Naive thymus-derived CD4-positive, alpha-beta T cell (primary cell): ENCODE results near the gene TYMP. TPM values are rescaled to one million over a fixed set of nuclear protein-coding genes. Genes with fewer than 3 reads are reported as not detected.

Experiments used
- ATAC-seq: fragments of 150-1000 bp; cut with Tn5 transposase; 2 replicates; pipeline ENCODE4 v1.10.0; 2021; ENCODE audit warnings: mild to moderate bottlenecking, moderate library complexity
- CTCF ChIA-PET: fragments of 350-600 bp; sonication (Branson Sonifier 250); formaldehyde crosslinking; loops from one replicate; lab custom pipeline; 2021; ENCODE audit warnings: antibody characterized with exemption; lab: Charles Lee
- POLR2A ChIA-PET: fragments of 350-600 bp; sonication (Branson Sonifier 250); formaldehyde crosslinking; loops from one replicate; lab custom pipeline; 2021; ENCODE audit warnings: antibody characterized with exemption, inconsistent platforms; lab: Charles Lee
- DNase-seq, 9 donors: peaks; one replicate each; pipeline versions ENCODE4 v3.0.0 to v3.0.0-alpha.2; 2020 to 2022; ENCODE audit warnings: mixed read lengths in 1 of 9
- H3K27ac ChIP-seq: one replicate; pipeline ENCODE4 v1.7.0; 2013; ENCODE audit warnings: mild to moderate bottlenecking, low read depth, low read length, moderate library complexity
- H3K27me3 ChIP-seq, 2 donors: one replicate each; pipeline ENCODE4 v1.7.0; 2013; ENCODE audit warnings: low read length in 2 of 2, mild to moderate bottlenecking in 2 of 2, moderate library complexity in 2 of 2; ENCODE audit not compliant: control insufficient read depth in 2 of 2, insufficient read depth in 2 of 2
- H3K36me3 ChIP-seq, 3 experiments: 1 replicate in 2 of 3; 2 replicates in 1 of 3; pipeline ENCODE4 v1.7.0; 2013; ENCODE audit warnings: low read length in 3 of 3, mild to moderate bottlenecking in 3 of 3, moderate library complexity in 1 of 3; ENCODE audit not compliant: insufficient read depth in 3 of 3, control insufficient read depth in 2 of 3
- H3K4me1 ChIP-seq, 2 donors: one replicate each; pipeline ENCODE4 v1.7.0; 2013; ENCODE audit warnings: low read length in 2 of 2, mild to moderate bottlenecking in 2 of 2, moderate library complexity in 1 of 2; ENCODE audit not compliant: control insufficient read depth in 2 of 2, insufficient read depth in 2 of 2
- H3K4me3 ChIP-seq: 2 replicates; pipeline ENCODE4 v1.7.0; 2013; ENCODE audit warnings: mild to moderate bottlenecking, low read length
- H3K9me3 ChIP-seq, 3 experiments: 1 replicate in 2 of 3; 2 replicates in 1 of 3; pipeline ENCODE4 v1.7.0; 2013; ENCODE audit warnings: low read length in 3 of 3; ENCODE audit not compliant: control insufficient read depth in 2 of 3
- H3K27ac Mint-ChIP-seq, 9 donors: one replicate each; pipeline ENCODE4 v1.8.0; 2020 to 2022; ENCODE audit warnings: mixed read lengths in 9 of 9, mild to moderate bottlenecking in 8 of 9, moderate library complexity in 5 of 9, inconsistent platforms in 2 of 9
- H3K27me3 Mint-ChIP-seq, 5 donors: one replicate each; pipeline ENCODE4 v1.8.0; 2021 to 2022; ENCODE audit warnings: mixed read lengths in 5 of 5, mild to moderate bottlenecking in 1 of 5
- H3K36me3 Mint-ChIP-seq, 5 donors: one replicate each; pipeline ENCODE4 v1.8.0; 2020 to 2022; ENCODE audit warnings: mixed read lengths in 5 of 5, mild to moderate bottlenecking in 3 of 5, inconsistent platforms in 1 of 5
- H3K4me1 Mint-ChIP-seq, 7 donors: one replicate each; pipeline ENCODE4 v1.8.0; 2020 to 2022; ENCODE audit warnings: mixed read lengths in 7 of 7, mild to moderate bottlenecking in 3 of 7, inconsistent platforms in 1 of 7
- H3K4me3 Mint-ChIP-seq, 10 donors: one replicate each; pipeline ENCODE4 v1.8.0; 2020 to 2022; ENCODE audit warnings: mild to moderate bottlenecking in 10 of 10, mixed read lengths in 10 of 10, moderate library complexity in 6 of 10, inconsistent platforms in 2 of 10
- H3K9me3 Mint-ChIP-seq, 11 donors: one replicate each; pipeline ENCODE4 v1.8.0; 2020 to 2022; ENCODE audit warnings: mixed read lengths in 11 of 11, mild to moderate bottlenecking in 4 of 11, inconsistent platforms in 1 of 11, moderate library complexity in 1 of 11
- intact Hi-C, 2 donors: fragments of 100-400 bp; cut with micrococcal nuclease; formaldehyde crosslinking; loops; one replicate each; pipeline ENCODE4 v1.15.1; 2023
- polyA plus RNA-seq, 2 donors: library from polyadenylated mRNA; unstranded; fragments of 300-500 nt; fragmentation: Illumina TruSeq; gene quantifications; one replicate each; pipeline ENCODE4 v1.2.3, GENCODE V29; 2021
- total RNA-seq, 6 experiments: library from RNA in 5 of 6; stranded (reverse) in 5 of 6; gene quantifications; 1 replicate in 5 of 6; 2 replicates in 1 of 6; pipeline ENCODE4 v1.2.3 and lab custom pipeline; 2021 to 2026

TYMP gene
- total and polyA plus RNA-seq, 7 experiments from 2014 or later: 2.7 to 161 (median 7.9) TPM

DNA sequence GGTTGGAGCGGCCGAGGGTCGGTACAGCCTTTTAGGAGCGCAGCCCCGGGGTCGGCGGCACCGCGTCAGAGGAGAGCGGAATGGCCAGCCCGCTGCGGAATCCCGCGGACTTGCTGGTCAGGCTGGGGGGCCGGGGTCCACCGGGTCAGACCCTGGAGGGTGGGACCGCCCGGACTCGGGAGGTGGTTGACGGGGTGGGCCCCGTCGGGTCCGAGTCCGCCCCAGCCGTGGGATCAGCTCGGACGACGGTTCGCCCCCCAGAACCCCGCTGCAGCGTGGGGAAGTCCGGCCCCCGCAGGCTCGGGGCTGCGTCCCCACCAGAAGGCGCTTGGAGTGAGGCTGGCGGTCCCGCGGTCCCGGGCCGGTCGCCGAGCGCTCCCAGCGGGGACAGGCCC lies 48.8 kb downstream of the TYMP start:
- Histone ChIP-seq H3K4me1 (peaks cover 4 to 8% of the 10 kb centered on the region in 2 donors), H3K9me3 (no peaks in the 10 kb centered on the region), H3K36me3 (no peaks in the 10 kb centered on the region), H3K27ac (peak overlapping the region; percentile 45), H3K27me3 (no peaks in the 10 kb centered on the region), H3K4me3 (peak overlapping the region; percentile 39)
- POLR2A ChIA-PET: interaction anchor here (1.5 to 2.9 kb wide), 3 partner anchors 11 to 22 kb away, joined by 3 to 11 read pairs (median 6); no protein-coding TSS in a partner anchor
- ATAC-seq (no peak), DNase-seq (no peak)
- CTCF ChIA-PET: no interaction called here
- Mint-ChIP-seq H3K27ac (peak overlapping the region in 1 of 9 donors; percentile 55), H3K4me3 (peak overlapping the region; percentile 42 to 85 (median 72)), H3K4me1 (peaks cover 0 to 15% (median 7%) of the 10 kb centered on the region in 7 donors), H3K9me3 (no peaks in the 10 kb centered on the region), H3K27me3 (peaks cover 0 to 28% (median 0%) of the 10 kb centered on the region in 5 donors), H3K36me3 (peaks cover 0 to 1% (median 0%) of the 10 kb centered on the region in 5 donors)
- intact Hi-C loops: loop anchor here in 1 of 2 donors (1.0 kb wide), 1 partner anchor 11 kb away; no protein-coding TSS in a partner anchor

DNA sequence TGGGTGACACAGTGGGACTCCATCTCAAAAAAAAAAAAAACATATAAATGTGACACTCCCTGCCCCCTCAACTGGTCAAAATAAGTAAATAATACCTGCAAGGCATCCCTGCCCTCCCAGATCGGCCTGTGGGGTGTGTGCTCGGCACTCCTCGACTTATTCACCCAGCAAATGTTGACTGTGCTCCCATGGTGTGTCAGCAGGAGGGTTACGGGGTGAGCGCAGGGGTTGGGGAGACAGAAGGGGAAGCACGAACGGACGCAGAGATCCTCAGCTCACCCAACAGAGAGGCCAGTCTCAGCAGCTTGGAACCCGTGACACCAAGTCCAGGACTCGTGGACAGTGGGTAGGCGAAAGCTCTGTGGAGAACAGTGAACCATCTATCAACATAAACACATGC lies 50.1 kb downstream of the TYMP start:
- Histone ChIP-seq H3K27me3 (no peaks in the 10 kb centered on the region), H3K27ac (no peak overlapping the region), H3K36me3 (peaks cover 0 to 3% (median 0%) of the 10 kb centered on the region in 3 experiments), H3K4me1 (peaks cover 7 to 8% of the 10 kb centered on the region in 2 donors), H3K9me3 (no peaks in the 10 kb centered on the region), H3K4me3 (no peak overlapping the region)
- Mint-ChIP-seq H3K36me3 (peaks cover 0 to 1% (median 0%) of the 10 kb centered on the region in 5 donors), H3K27ac (peak overlapping the region in 6 of 9 donors; percentile 0 to 78 (median 54)), H3K4me1 (peaks cover 0 to 19% (median 10%) of the 10 kb centered on the region in 7 donors), H3K4me3 (peak overlapping the region in 9 of 10 donors; percentile 65 to 85 (median 74)), H3K27me3 (peaks cover 0 to 28% (median 0%) of the 10 kb centered on the region in 5 donors), H3K9me3 (no peaks in the 10 kb centered on the region)
- POLR2A ChIA-PET: interaction anchor here (1.0 to 2.9 kb wide), 5 partner anchors 10 to 36 kb away, joined by 3 to 11 read pairs (median 4); partner anchors contain the start of genes LMF2 and NCAPH2
- ATAC-seq (no peak), DNase-seq (no peak)
- intact Hi-C loops: loop anchor here in 1 of 2 donors (10.0 kb wide), 1 partner anchor 205 kb away; the partner anchor contains the start of gene MAPK11
- CTCF ChIA-PET: interaction anchor here (0.5 to 1.3 kb wide), 3 partner anchors 10 to 88 kb away, joined by 3 to 5 read pairs (median 3); no protein-coding TSS in a partner anchor

DNA sequence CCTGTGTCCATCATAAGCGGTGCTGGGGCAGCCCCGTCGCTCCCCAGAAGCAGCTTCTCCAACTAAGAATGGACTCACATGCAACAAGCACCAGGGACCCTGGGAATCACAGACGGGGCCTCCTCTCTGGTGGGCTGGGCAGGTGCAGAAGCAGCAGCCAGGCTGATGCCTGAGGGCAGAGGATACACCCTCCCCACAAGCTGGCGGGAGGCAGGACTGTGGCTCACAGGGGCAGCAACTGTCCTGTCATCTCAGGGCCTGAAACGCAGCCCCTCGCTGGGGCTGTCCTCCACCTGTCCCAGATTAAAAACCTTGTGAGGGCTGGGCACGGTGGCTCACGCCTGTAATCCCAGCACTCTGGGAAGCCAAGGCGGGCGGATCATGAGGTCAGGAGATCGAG lies 51.9 kb downstream of the TYMP start:
- Mint-ChIP-seq H3K27ac (peak overlapping the region in 1 of 9 donors; percentile 53), H3K4me1 (peaks cover 13 to 32% (median 20%) of the 10 kb centered on the region in 7 donors), H3K9me3 (no peaks in the 10 kb centered on the region), H3K27me3 (peaks cover 0 to 28% (median 0%) of the 10 kb centered on the region in 5 donors), H3K4me3 (peak overlapping the region in 2 of 10 donors; percentile 37 to 83), H3K36me3 (peaks cover 0 to 7% (median 3%) of the 10 kb centered on the region in 5 donors)
- Histone ChIP-seq H3K27ac (no peak overlapping the region), H3K36me3 (peaks cover 0 to 3% (median 0%) of the 10 kb centered on the region in 3 experiments), H3K9me3 (no peaks in the 10 kb centered on the region), H3K4me3 (no peak overlapping the region), H3K27me3 (no peaks in the 10 kb centered on the region), H3K4me1 (peaks cover 16 to 17% of the 10 kb centered on the region in 2 donors)
- POLR2A ChIA-PET: interaction anchor here (0.9 to 1.6 kb wide), 3 partner anchors 9 to 49 kb away, joined by 3 to 4 read pairs (median 3); no protein-coding TSS in a partner anchor
- intact Hi-C loops: loop anchor here in 1 of 2 donors (10.0 kb wide), 1 partner anchor 203 kb away; the partner anchor contains the start of gene MAPK11
- ATAC-seq: no peak
- CTCF ChIA-PET: interaction anchor here (0.7 kb wide), 1 partner anchor 20 kb away, joined by 3 read pairs; no protein-coding TSS in a partner anchor
- no peak for DNase-seq

DNA sequence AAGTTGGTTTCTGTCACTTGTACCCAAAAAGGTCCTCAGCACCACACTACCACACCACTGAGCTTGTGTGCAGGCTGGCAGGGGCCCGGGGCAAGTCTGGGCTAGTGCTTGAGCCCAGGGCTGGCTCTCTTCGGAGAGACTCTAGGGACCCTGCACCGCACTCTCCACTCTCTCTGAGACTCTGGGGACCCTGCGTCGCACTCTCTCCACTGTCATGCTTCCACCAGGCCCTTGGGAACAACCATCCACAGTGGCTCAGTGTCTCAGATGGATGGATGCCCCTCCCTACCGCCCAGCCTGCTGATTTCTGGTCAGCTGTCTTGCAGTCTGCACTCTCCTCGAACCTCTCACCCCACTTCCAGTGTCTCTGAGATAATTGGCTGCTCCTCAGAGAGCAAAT lies 52.9 kb downstream of the TYMP start:
- POLR2A ChIA-PET: no interaction called here
- H3K36me3 Mint-ChIP-seq: peaks cover 0 to 12% (median 3%) of the 10 kb centered on the region in 5 donors
- peaks cover 16 to 42% (median 28%) of the 10 kb centered on the region in 7 donors for H3K4me1 Mint-ChIP-seq
- H3K4me3 Mint-ChIP-seq: peak overlapping the region; percentile 32 to 98 (median 66)
- intact Hi-C loops: loop anchor here in 1 of 2 donors (10.0 kb wide), 1 partner anchor 202 kb away; the partner anchor contains the start of gene MAPK11
- Histone ChIP-seq H3K27ac (no peak overlapping the region), H3K9me3 (no peaks in the 10 kb centered on the region), H3K36me3 (peaks cover 0 to 3% (median 0%) of the 10 kb centered on the region in 3 experiments), H3K27me3 (no peaks in the 10 kb centered on the region), H3K4me1 (peaks cover 23 to 24% of the 10 kb centered on the region in 2 donors), H3K4me3 (no peak overlapping the region)
- H3K9me3 Mint-ChIP-seq: no peaks in the 10 kb centered on the region
- H3K27me3 Mint-ChIP-seq: peaks cover 0 to 28% (median 0%) of the 10 kb centered on the region in 5 donors
- DNase-seq (no peak), ATAC-seq (no peak)
- peak overlapping the region in 8 of 9 donors; percentile 42 to 90 (median 62) for H3K27ac Mint-ChIP-seq
- CTCF ChIA-PET: no interaction called here

Other genes with a start within 250 kb of the TYMP start
- gene PLXNB2, start 222.4 kb downstream of the TYMP start, total RNA-seq: 100 to 1,000 TPM in 1 of 5 experiments, 10 to 100 TPM in 2, 1 to 10 TPM in 2; 2.9 to 138 (median 12.6) TPM
- gene PLXNB2, start 222.4 kb downstream of the TYMP start, polyA plus RNA-seq: under 1 TPM; 0.05 to 0.32 TPM
- 1 to 10 TPM; 2.1 to 4.0 (median 2.8) TPM for gene DENND6B, start 203.0 kb downstream of the TYMP start, total RNA-seq
- gene DENND6B, start 203.0 kb downstream of the TYMP start, polyA plus RNA-seq: under 1 TPM; 0.19 to 0.61 TPM
- gene PPP6R2, start 186.7 kb downstream of the TYMP start, total RNA-seq: 10 to 100 TPM; 57.8 to 88.1 (median 78.1) TPM
- 10 to 100 TPM; 17.0 to 38.8 TPM for gene PPP6R2, start 186.7 kb downstream of the TYMP start, polyA plus RNA-seq
- gene SBF1, start 55.0 kb downstream of the TYMP start, total RNA-seq: 100 to 1,000 TPM; 161 to 209 (median 181) TPM
- gene SBF1, start 55.0 kb downstream of the TYMP start, polyA plus RNA-seq: 10 to 100 TPM; 15.2 to 40.2 TPM
- 1 to 10 TPM; 1.3 to 4.5 (median 4.0) TPM for gene ADM2, start 48.5 kb downstream of the TYMP start, total RNA-seq
- gene ADM2, start 48.5 kb downstream of the TYMP start, polyA plus RNA-seq: under 1 TPM; 0.24 to 0.44 TPM
- gene MIOX, start 43.2 kb downstream of the TYMP start, total RNA-seq: under 1 TPM in 1 of 5 experiments, not detected in 4; 0.22 TPM
- gene MIOX, start 43.2 kb downstream of the TYMP start, polyA plus RNA-seq: not detected
- gene LMF2, start 22.3 kb downstream of the TYMP start, total RNA-seq: 100 to 1,000 TPM; 101 to 133 (median 118) TPM
- gene LMF2, start 22.3 kb downstream of the TYMP start, polyA plus RNA-seq: 10 to 100 TPM; 15.0 to 25.5 TPM
- 100 to 1,000 TPM in 2 of 5 experiments, 10 to 100 TPM in 3; 74.3 to 135 (median 91.1) TPM for gene NCAPH2, start 21.8 kb downstream of the TYMP start, total RNA-seq
- 10 to 100 TPM; 37.8 to 46.6 TPM for gene NCAPH2, start 21.8 kb downstream of the TYMP start, polyA plus RNA-seq
- 10 to 100 TPM in 1 of 5 experiments, 1 to 10 TPM in 4; 2.2 to 12.0 (median 5.5) TPM for gene SCO2, start 4.4 kb downstream of the TYMP start, total RNA-seq
- 1 to 10 TPM; 4.9 to 9.4 TPM for gene SCO2, start 4.4 kb downstream of the TYMP start, polyA plus RNA-seq
- gene KLHDC7B, start 15.9 kb upstream of the TYMP start, total RNA-seq: 10 to 100 TPM in 1 of 5 experiments, 1 to 10 TPM in 4; 4.4 to 17.2 (median 6.8) TPM
- gene KLHDC7B, start 15.9 kb upstream of the TYMP start, polyA plus RNA-seq: 10 to 100 TPM in 1 of 2 donors, 1 to 10 TPM in 1; 7.8 to 10.0 TPM
- gene SYCE3, start 32.9 kb upstream of the TYMP start, total RNA-seq: not detected
- gene SYCE3, start 32.9 kb upstream of the TYMP start, polyA plus RNA-seq: not detected
- gene CPT1B, start 48.4 kb upstream of the TYMP start, total RNA-seq: 100 to 1,000 TPM in 1 of 5 experiments, 10 to 100 TPM in 4; 43.9 to 108 (median 66.7) TPM
- gene CPT1B, start 48.4 kb upstream of the TYMP start, polyA plus RNA-seq: 1 to 10 TPM in 1 of 2 donors, under 1 TPM in 1; 0.32 to 2.8 TPM
- gene CHKB, start 52.8 kb upstream of the TYMP start, total RNA-seq: 100 to 1,000 TPM; 121 to 214 (median 191) TPM
- 10 to 100 TPM; 24.2 to 29.4 TPM for gene CHKB, start 52.8 kb upstream of the TYMP start, polyA plus RNA-seq
- under 1 TPM; 0.24 to 0.64 (median 0.38) TPM for gene MAPK8IP2, start 70.8 kb upstream of the TYMP start, total RNA-seq
- not detected for gene MAPK8IP2, start 70.8 kb upstream of the TYMP start, polyA plus RNA-seq
- gene ARSA, start 98.1 kb upstream of the TYMP start, total RNA-seq: 10 to 100 TPM; 64.3 to 96.3 (median 68.7) TPM
- gene ARSA, start 98.1 kb upstream of the TYMP start, polyA plus RNA-seq: 10 to 100 TPM in 1 of 2 donors, 1 to 10 TPM in 1; 7.1 to 12.3 TPM
- gene SHANK3, start 142.8 kb upstream of the TYMP start, total RNA-seq: under 1 TPM in 3 of 5 experiments, not detected in 2; 0.07 to 0.73 (median 0.16) TPM
- gene SHANK3, start 142.8 kb upstream of the TYMP start, polyA plus RNA-seq: not detected
- not detected for gene ACR, start 208.2 kb upstream of the TYMP start, total RNA-seq
- gene ACR, start 208.2 kb upstream of the TYMP start, polyA plus RNA-seq: not detected